Activated CD4-positive, alpha-beta T cell treated with anti-CD3 and anti-CD28 coated beads, Interleukin-2, Interleukin-4, amounts not matched to agents 100 ng/mL and 50 ng/mL, durations not matched to agents 16 hours and 8 hours (primary cell): ENCODE data around the gene LSM14B.

Experiments used
- DNase-seq: peaks from one replicate; pipeline ENCODE4 v3.0.0-alpha.2; 2020; ENCODE audit warnings: low spot score

LSM14B gene

DNA sequence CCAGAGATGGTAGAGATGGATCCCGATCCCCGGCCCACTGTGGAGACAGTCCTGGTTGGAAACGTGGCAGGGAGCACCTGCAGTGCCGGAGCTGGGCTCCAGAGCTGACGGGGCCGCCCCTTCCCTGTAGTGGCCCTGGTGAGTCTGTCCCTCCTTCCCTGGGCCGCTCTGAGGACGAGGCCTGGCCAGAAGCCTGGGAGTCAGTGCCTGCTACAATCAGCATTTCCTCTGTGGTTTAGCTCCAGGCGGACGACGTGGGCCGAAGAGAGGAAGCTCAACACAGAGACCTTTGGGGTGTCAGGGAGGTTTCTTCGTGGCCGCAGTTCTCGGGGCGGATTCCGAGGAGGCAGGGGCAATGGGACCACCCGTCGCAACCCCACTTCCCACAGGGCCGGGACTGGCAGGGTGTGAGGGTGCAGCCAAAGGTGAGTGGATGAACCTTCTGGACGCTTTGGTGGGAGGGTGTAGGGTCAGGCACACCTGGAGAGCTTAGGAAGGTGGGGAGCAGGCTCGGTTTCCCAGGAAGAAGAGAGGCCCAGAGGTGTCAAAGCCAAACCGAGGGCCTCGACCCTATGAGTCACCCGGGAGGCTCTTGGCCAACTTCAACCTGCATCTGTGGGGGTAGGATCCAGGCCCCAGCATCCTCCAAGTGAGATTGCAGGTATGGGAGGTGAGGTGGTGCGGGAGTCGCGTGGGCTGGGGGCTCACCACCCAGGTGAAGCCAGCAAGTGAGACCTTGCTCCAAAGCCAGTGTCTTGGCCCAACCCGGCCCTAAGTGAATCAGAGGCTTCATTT, 11.0 kb downstream of the LSM14B start:
- no peak for DNase-seq

DNA sequence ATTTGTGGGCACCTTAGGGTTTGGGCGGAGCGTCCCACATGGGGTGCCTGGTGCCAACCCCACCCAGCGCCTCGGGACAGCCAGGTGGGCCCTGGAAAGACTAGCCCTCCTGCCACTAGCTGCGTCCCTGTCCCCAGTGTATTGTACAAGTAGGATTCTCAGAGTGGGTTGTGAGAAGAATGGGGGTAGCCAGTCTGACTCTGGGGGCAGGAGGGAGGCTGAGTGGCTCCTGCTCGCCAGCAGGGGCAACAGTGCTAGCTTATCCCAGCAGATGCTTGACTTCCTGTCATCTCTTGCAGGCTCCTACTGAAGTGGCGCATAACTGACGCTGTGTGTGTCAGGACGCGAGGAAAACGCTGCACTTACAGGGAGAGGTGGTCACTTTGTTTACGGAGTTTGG, 11.6 kb downstream of the LSM14B start:
- DNase-seq = no peak

DNA sequence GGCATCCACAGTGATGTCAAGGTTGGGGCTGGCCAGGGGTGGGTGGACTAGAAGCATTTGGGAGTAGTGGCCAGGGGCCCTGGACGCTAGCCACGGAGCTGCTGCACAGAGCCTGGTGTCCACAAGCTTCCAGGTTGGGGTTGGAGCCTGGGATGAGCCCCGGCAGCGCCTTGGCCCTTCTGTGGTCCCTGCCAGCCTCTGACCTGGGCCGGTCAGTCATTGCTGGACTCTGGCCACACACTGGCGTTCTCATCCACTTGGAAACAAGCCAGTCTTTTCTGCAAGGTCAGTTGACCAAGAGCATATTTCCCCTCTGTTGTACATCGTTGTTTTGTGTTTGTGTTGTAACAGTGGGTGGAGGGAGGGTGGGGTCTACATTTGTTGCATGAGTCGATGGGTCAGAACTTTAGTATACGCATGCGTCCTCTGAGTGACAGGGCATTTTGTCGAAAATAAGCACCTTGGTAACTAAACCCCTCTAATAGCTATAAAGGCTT, 12.5 kb downstream of the LSM14B start:
- no peak for DNase-seq

DNA sequence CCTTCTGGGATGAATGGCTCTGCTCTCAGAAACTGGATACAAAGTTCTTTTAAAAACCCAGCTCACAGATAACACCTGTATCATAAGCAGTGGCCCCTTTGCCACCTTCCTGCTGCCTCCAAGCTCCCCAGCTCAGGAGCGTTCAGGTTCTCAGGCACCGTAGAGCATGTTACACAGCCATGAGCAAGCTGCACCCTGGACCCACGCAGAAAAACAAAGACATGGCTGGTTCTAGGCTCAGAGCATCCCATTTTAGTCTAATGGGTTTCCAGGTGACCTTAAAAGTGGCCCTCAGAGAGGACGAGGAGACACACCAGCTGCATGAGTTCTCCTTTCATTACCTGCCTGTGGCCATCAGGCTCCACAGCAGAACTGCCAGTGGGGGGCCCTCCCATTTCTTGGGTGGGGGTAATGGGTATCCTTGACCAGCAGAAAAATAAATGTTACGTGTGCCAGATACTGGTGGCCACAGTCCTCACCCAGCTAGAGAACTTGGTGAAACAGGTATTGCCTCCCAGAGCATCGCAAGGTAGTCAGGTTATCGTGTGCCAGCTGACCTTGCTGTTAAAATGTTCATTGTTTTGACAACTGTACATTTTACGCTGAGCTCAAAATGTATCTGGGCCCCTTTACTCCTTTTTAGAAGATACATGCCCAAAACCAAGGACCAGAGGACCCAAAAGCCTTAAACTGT, 13.4 kb downstream of the LSM14B start:
- DNase-seq = no peak

DNA sequence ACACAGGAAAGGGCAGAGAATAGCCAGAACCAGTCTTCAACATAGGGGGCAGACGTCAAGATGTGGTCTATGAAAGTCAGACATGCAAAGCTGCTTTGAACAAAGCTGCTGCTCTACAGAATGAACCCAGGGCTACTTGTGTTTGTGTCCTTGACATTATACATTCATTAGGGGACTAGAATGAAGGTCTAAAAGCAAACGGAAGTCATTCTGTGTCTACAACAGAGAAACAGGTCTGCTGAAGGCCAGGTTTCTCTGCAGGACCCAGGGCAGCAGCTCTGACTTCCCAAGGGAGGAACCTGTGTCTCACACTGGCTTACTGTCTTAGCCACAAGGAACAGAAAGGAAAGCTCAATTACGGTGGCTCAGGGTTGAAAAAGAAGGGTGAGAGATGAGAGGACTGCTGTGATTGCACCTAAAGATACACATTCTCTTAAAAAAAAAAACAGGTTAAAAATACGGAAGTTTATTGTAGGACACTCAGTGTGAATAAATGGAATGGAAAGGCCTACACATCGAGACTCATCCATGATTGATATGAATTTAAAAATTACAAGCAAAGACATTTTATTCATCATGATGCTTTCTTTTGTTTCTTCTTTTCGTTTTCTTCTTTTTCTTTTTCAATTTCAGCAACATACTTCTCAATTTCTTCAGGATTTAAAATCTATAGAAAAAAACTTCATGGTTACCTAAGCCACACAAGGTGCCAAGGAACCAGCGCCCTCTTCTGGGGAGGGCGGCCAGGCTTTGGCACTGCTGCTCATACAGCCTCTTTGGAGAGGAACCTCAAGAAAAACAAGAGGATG, 14.2 kb downstream of the LSM14B start:
- DNase-seq = peak; percentile 54

DNA sequence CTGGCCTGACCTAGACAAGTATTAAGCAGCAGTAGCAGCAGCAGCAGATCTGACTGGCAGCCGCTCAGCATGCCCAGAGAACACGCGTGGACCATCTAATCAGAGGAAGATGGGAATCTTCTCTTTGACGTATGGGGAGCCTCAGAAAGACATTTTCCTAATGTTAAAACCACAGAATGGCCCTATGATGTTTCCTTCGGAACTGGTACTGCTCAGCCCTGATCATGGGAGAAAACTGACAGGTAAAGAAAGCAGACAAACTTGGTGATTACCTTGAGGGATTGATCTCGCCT, 14.8 kb downstream of the LSM14B start:
- no peak for DNase-seq

DNA sequence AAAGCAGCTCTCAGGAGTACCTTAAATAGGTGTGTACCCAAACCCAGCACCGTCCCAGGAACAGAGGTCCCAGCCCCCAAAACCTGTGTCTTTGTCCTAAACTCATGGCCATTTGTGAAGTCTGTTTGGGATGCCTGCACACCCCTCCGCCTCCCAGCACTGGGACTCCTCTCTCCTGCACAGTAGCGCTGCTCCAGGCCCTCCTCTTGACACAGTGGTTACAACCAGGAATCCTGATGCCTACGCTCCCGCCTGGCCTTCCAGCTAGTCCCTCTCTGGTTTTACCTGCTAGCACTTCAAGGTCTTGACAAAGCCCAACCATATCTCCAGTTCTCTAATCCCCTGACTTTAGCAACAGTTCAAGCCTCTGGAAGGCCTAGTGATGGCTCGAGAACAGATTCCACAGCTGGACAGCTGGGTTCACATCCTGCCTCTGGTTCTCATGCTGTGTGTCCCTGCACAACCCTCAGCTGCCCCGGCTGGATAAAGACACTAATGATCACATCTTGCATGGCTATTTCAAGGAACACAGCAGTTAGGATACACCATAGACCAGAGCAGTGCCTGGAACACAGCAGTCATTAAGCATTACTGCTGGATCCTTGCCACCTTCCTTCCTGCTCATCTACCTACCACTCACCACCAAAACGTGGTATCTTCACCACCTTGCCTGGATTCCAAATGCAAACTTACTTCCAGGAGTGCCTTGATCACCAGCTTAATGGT, 15.4 kb downstream of the LSM14B start:
- no peak for DNase-seq

DNA sequence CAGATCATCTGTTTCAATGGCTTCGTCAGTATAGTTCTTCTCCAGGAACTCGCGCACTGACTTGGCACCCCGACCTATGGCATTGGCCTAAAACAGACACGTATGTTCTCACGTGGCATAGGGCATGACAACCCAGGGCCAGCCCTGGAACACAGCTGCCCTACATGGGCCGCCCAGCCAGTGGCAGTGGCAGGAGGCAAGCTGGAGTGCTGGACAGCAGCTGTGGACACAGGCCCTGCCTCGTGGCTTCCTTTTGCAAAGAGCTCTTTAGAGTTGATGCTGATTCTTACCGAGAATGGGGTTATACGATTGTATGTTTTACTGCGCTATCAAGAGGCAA, 15.9 kb downstream of the LSM14B start:
- DNase-seq = no peak

DNA sequence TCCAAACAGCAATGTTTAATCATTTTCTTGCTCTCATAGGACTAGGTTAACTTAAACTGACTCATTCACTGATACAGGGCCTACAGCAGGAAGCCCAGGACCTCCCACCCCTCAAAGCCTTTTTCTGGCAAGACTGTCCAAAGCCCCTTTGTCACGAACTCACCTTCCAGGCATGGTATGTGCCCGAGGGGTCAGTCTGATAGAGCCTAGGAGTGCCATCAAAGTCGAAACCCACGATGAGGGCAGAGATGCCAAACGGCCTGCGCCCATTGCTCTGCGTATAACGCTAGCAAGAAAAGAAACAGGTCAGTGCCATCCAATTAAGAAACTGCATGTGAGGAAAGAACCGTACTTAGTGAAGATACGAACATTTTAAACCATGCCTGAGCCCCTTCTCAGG, 16.6 kb downstream of the LSM14B start:
- DNase-seq = no peak

DNA sequence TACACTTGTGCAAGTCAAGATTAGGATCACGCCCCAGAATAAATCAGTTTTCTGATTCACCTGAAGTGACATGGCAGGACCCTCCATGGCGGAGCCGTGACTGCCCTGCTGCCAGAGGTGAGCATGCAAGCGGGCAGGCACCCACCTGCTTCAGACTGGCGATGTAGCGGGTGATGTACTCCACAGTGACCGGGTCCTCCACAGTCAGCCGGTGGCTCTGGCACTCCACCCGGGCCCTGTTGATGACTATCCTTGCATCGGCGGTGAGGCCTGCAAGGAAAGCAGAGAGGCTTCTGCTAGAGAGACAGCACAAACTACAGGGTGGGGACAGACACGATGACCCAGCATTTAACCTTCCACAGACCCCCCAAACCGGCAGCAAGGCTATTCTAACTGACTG, 17.4 kb downstream of the LSM14B start:
- no peak for DNase-seq

DNA sequence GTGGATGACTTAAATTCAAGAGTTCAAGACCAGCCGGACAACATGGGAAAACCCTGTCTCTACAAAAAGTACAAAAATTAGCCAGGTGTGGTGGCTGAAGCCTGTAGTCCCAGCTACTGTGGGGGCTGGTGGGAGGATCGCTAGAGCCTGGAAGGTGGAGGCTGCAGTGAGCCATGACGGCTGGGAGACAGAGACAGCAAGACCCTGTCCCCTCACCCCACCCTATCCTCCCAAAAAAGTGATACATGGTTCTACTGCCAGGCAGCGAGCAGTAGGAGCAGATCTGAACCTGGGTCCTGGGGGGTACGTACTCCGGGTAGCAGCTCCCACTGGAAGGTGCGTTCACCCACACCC, 18.7 kb downstream of the LSM14B start:
- no peak for DNase-seq

DNA sequence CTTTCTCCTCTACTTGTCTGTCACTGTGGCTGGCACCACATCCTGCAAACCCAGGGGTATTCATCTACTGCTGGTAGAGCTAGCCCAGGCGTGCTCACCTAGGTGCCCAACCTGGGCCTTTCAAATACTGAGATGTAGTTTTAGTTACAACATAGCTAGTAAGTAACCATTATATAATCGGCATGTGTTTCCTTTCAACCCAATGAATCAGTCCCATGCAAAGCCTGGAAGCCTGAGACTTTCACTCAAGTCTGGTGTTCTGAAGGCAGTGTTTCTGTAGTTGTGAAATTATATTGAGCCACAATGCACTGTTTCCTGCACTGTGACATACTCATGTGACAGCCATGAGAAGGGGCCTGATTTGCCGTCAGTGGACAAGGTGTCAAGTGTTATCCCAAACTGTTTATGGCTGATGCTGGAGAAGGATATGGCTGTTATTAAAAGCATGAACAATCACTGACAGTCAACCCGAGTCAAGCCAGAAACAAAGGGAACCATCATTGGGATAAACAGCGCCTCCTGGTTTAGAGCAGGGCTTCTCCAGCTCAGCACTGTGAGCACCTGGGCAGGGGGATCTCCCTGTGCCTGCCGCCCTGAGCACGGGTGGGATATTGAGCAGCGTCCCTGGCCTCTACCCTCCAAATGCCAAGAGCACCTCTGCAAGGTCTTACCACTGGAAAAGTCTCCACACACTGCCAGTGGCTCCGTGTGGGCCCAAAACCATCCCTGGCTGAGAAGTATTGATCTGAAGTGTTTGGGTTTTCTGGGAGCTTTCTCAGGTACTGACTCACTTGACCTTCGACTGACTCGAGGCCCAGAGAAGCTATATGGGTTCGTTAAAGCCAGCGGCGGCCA, 19.3 kb downstream of the LSM14B start:
- peak; percentile 19 for DNase-seq

DNA sequence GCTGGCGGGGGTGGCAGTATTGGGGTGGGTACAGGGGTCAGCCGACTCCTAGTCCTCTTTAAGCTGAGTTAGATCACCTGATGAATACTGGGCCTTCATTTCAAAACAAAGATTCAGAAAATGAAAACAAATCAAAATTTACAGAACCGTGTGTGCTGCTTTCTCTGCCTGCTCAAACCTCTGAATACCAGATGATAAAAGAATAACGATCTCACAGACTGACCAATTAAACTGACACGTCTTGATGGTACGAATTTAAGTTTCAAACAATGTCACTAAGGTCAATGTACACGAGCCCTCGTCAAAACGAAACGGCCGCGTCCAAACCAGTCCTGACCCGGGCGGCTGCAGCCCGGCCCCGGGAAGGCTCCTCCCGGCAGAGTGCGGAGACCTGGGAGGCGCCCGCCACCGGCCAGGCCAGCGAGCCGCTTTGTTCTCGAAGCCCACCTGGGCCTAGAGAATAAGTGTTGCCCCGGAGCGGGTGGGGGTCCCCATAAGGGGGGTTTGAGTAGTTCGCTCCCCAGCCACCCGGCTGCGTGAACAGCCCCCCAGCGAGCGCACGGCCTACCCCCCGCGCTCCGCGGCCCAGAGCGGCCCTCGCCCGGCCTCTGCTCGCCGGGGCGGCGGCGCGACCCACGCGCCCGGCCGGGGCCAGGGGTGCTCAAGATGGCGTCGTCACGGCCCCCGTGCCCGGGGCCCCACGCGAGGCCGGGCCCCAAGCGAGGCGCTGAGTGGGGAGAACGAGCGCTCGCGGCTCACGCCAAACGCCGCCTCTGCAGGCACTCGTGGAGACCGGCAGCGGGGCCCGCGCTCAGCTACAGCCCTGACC, 20.2 kb downstream of the LSM14B start:
- DNase-seq = peak; percentile 17

DNA sequence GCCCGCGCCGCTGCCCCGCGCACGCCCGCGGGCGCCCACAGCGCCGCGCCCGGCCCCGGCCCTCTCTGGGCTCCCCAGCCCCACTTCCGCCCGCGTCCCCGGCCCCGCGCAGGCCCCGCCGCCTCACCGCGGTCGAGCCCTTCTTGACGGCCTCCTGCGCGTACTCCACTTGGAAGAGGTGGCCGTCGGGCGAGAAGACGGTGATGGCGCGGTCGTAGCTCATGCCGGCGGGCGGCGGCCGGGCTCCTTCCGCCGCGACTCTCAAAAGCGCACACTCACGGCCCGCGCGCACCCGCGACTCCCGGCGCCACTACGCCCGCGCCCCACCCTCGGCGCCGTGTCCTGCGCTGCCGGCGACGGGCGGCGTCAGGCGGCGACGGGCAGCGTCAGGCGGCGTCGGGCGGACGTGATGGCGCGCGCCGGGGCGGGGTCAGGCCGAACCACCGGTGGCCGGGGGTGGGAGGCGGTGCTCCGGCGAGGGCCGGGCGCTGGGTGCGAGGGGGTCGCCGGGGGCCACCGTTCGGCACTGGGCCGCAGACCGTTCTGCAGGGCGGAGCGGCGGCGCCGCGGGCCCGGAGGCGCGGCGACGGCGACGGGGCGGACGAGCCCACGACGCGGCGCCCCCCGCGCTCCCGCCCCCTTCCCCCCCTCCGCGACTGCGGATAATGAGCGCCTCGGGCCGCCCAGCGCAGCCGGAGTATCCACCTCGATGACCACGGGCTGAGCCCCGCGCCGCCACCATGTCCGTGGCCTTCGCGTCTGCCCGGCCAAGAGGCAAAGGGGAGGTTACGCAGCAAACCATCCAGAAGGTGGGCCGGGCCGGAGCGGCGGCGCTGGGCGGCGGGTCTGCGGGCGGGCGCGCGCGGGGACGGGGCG, 21.0 kb downstream of the LSM14B start, which contains the start of the genes PSMA7 and SS18L1:
Gene PSMA7 (minus strand): TSS at position 314 of the 876 bp plus-strand sequence. CDS start 91 bp downstream, at position 223.
Gene SS18L1 (plus strand): TSS at position 689 of the 876 bp plus-strand sequence. CDS start 52 bp downstream, at position 741.
- DNase-seq = peak; percentile 82

DNA sequence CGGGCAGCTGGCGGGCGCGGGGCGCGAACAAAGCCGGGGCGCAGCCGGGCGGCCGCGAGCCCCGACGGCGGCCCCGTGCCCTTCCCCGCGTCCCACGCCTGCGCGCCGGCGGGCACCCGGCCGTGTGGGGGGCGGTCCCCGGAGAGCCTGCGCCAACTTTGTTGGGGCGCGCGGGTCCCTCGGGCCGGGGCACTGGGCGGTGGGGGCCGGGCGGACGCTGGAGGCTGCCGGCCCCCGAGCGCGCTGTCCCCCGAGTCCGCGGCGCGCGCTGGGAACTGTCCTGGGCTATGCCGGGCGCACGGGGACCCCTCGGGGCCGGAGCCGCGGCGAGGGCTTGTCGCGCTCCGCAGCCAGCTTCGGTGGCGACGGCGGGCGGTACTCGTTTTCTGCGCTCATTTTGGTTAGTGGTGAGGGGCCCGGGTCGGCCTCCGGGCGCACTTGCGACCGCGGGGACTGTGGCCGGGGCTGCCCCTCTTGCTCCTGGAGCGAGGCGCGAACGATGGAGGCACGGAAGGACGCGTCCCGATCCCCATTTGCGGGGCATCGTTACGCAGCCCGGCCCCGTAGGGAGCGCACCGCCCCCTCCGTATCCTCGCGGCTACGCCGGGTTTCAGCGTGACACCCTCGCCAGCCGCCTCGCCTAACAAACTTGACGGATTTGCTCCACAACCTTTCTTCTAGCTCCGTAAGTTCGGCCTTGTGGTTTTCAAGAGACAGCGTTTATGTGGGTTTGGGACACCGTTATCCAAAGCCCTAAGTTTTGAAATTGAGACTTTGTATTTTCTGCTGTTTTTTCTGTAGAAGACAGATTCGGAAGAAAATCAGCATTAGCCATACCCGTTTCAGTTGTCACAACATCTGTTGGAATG, 21.9 kb downstream of the LSM14B start:
- peak; percentile 58 for DNase-seq

DNA sequence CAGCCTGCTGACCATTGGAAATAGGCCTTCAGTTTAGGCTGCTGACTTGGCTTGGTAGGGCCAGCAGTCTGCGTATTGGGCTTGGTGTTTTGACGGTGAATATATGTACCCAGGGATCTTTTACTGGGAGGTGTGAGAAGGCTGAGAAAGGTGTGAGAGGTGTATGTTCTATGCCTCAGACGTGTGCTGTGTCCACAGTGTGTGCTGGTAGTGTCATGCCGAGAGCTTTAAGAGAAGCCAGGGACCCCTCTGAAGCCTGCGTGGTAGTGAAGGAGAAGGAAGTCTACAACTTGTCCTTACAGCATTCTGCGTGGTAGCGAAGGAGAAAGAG, 23.4 kb downstream of the LSM14B start:
- no peak for DNase-seq

DNA sequence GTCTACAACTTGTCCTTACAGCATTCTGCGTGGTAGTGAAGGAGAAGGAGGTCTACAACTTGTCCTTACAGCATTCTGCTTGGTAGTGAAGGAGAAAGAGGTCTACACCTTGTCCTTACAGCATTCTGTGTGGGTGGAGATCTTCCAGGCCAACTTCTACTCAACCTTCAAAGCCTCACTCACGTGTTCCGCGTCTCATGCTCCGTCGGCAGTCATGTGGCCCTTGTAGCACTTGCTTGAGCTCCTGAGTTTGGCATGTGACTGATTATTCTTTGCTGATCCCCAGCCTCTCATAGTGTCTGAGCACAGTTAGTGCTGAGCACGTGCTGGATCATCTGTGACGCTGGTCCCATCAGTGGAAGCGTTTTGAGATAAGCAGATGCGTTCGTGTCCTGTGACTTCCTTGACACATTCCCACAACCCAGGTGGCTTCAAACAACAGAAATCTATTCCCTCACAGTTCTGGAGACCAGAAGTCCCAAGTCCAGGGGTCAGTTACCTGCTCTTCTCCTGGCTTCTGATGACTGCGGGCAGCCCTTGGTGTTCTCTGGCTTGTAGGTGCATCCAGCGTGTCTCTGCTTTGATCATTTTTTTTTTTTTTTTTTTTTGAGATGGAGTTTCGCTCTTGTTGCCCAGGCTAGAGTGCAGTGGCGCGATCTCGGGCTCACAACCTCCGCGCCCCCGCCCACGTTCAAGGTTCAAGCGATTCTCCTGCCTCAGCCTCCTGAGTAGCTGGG, 23.9 kb downstream of the LSM14B start:
- DNase-seq = no peak

DNA sequence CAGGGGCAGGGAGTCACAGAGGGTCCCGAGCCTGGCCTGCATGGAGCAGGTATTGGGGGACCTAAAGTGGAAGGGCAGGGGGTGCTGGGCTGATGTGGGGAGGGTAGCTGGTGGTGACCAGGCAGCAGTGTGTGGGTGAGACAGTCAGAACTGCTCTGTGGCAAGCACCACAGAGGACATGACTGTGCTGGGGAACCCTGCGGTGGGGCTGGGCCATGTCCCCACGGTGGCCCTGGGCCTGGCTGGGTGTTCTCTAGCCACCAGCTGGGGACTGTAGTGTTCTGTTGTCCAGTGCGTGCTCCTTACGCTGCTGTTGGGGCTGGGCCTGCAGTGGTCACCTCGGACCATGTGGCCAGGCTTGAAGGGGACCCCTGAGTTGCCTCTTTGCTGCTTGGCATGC, 24.9 kb downstream of the LSM14B start:
- DNase-seq = no peak
